ENCODE results near the gene DGKB.

Gene DGKB

DNA sequence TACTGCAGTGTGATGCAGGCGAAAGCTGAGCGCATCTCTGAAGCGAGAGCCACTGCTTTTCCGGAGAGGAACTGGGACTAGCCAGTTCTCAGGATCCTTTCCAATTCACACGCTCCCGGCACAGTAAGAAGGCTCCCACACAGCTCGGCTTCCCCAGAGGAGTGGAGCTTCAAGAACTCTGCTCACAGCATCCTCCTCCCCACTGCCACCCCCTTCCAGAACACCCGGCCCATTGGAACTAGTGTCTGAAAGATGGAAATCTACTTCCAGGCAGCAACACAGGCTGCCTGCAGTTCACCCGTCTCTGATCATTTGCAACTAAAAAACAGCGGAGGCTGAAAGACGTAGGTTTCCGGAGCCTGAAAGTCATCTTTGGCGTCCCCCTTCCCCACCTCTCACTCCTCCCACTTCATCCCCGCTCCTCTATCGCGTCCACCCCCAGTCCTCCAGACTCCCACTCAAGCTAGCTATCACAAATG, at the start of gene DGKB:
DGKB (minus strand) TSS at position 163 of the 479 bp plus-strand sequence.
- DNase-seq, result no peak

GRCh38 chr7:14950013-14950412, 47.5 kb upstream of the DGKB start:
- no peak for DNase-seq

- DNase-seq, result no peak
These were observed 35.6 kb upstream of the DGKB start for GRCh38 chr7:14938181-14938580.

DNA sequence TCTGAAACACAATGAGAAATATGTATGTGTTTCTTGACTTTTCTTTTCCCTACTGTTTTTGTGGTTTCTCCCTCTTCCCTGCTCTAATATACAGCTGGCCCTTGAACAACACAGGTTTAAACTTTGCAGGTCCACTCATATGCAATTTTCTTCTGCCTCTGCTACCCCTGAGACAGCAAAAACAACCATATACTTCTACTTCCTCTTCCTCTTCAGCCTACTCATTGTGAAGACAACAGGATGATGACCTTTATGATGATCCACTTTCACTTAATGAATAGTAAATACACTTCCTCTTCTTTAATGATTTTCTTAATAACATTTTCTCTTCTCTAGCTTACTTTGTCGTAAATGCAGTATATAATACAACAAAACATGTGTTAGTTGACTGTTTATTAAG, 35.0 kb upstream of the DGKB start:
- no peak for DNase-seq

- DNase-seq, result no peak
These were observed 34.0 kb upstream of the DGKB start for GRCh38 chr7:14936554-14936953.

GRCh38 chr7:14934839-14935238, 32.3 kb upstream of the DGKB start:
- no peak for DNase-seq

- no peak for DNase-seq
These were observed 29.1 kb upstream of the DGKB start for GRCh38 chr7:14931511-14932215.

DNA sequence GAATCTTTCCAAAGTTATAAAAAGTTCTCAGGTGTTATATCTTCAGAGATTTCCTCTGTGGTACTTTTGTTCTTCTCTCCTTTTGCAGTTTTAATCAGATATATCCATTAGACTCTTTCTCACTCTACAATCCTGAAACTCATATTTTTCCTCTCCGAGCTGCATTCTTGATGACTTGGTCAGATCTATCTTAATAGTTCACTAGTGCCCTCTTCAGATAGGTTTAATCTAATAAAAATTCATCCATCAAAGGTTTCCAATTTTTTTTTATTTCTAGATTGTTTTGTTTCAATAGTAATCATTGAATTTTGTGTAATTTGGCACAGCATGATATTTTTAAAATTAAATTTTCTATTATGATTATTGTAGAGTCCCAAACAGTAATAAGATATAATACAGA, 21.8 kb upstream of the DGKB start:
- no peak for DNase-seq

DNA sequence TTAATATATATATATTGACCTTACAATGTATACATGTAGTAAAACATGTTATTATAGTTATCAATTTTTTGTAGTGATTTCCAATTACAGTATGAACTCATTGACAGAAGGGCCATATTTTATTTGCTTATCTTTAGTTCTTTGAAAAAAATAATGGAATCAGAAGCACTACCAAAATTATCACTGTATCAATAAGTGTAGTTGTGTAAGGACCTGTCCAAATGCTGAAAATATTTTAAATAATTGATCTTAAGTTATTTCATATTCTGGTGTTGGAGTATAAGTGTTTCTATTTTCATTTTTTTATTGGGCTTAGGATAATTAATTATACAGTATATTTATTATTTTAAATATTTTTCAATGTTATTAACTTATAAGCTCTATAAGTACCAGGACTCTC, 8.5 kb upstream of the DGKB start:
- no peak for DNase-seq

GRCh38 chr7:14908697-14909096, 6.1 kb upstream of the DGKB start:
- DNase-seq, result no peak

GRCh38 chr7:14905764-14906163, 3.2 kb upstream of the DGKB start:
- DNase-seq, result no peak

DNA sequence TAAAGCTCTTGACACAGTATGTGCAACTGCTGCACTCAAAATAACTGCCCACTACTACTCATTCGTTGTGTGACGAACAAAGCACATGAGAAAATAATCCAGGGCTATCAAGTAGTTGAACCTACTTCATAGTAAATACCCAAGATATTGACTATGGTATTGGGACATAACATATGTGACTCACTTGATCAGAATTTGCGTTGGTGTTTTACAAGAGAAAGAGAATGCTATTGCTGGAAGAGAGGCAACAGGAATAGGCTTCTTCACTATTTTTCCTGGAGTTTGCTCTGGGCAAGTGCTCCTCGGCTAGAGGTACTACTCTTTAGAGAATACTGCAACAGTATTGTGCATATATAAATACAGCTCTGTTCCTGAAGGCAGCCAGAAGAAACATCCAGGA, 2.5 kb downstream of the DGKB start:
- no peak for DNase-seq

DNA sequence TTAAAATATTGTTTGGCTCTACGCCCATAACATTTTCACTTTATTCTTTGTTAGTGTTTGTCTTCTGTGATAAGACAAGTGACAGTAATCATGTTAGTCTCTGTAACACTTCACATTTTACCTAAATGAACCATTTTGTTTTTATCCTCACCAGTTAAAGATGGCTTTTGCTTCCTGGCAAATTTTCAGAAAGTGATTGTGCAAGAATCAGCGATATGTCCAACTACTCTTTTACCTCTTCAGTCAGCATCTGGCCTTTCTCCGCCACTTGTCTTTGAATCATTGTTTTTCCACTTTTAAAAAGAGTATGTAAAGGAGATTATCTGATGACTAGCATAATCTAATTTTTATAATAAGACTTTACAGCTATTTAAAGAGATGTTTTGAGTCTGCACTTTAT, 3.5 kb downstream of the DGKB start:
- DNase-seq, result no peak

GRCh38 chr7:14896461-14896860, 6.1 kb downstream of the DGKB start:
- no peak for DNase-seq

DNA sequence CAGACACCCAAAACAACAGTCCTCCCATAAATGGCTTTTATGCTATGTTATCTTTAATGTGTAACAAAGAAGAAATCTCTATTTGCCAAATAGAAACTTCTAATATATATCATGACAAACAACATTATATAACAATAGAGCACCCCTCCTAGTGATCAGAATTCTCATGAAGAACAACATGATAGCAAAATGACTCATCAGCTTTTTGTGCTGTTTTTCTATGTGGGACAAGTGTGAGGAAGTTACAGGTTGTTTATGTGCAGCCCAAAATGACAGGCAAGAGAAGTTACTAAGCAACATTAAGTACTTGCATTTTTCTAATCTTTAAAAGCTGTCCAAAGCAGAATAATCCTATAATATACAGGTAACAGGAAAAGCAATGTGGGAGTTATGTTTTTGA, 7.7 kb downstream of the DGKB start:
- DNase-seq, result no peak

GRCh38 chr7:14892961-14893360, 9.6 kb downstream of the DGKB start:
- no peak for DNase-seq

- DNase-seq, result no peak
These were observed 11.3 kb downstream of the DGKB start for GRCh38 chr7:14891289-14891688.

DNA sequence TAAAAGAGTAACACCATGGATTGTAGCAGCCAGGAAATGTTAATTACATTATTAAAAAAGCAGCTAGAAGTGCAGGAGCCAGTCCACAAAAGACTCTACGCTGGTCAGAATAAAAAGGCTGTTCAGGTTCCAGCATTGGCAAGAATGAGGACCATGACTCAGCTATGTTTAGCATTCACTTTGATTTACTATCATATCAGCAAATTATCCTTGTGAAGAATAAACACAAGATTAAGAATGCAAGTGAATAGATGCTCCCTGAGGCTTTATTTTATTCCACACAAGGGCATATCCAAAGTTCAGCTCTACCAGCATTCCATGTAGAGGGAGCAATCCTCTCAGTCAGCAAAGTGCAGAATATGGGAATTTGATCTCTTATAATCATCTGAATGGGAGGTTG, 13.6 kb downstream of the DGKB start:
- DNase-seq, result no peak

- DNase-seq, result no peak
These were observed 16.0 kb downstream of the DGKB start for GRCh38 chr7:14886533-14886932.

- DNase-seq, result no peak
These were observed 26.5 kb downstream of the DGKB start for GRCh38 chr7:14875941-14876587.

GRCh38 chr7:14871880-14872279, 30.7 kb downstream of the DGKB start:
- no peak for DNase-seq

GRCh38 chr7:14870394-14870793, 32.2 kb downstream of the DGKB start:
- DNase-seq, result no peak

- no peak for DNase-seq
These were observed 33.6 kb downstream of the DGKB start for GRCh38 chr7:14868937-14869336.

- no peak for DNase-seq
These were observed 41.1 kb downstream of the DGKB start for GRCh38 chr7:14861456-14861855.

DNA sequence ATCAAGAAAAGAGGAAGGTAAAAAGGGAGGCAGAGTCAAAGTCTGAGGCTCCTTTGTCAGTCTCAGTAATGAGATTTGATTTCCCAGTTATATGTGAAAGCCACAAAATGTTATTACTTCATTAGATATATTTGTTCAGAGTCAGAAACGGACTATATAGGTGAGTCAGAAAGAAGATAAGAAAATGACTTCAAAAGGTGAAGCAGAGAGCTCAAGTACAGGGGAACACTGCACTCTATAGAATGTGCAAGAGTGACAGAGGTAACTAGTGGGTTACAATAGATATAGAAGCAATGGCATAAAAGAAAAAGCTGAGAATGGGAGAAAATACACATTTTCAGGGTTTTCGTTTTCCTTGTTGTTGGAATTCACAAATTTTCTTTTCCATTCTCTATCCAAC, 43.3 kb downstream of the DGKB start:
- DNase-seq, result no peak

Data from NCI-H187 treated with DMSO at 0.1 percent for 48 hours (cell line).